Measurements from ENCODE around the gene MED22.
A peak's percentile ranks its signal among the peaks of the same experiment; 100 is the strongest.
"Not testable (repeated sequence)": the region's sequence is repeated elsewhere in the genome, so short reads cannot be mapped to it uniquely, and the experiment has no call there.

Gene MED22

DNA sequence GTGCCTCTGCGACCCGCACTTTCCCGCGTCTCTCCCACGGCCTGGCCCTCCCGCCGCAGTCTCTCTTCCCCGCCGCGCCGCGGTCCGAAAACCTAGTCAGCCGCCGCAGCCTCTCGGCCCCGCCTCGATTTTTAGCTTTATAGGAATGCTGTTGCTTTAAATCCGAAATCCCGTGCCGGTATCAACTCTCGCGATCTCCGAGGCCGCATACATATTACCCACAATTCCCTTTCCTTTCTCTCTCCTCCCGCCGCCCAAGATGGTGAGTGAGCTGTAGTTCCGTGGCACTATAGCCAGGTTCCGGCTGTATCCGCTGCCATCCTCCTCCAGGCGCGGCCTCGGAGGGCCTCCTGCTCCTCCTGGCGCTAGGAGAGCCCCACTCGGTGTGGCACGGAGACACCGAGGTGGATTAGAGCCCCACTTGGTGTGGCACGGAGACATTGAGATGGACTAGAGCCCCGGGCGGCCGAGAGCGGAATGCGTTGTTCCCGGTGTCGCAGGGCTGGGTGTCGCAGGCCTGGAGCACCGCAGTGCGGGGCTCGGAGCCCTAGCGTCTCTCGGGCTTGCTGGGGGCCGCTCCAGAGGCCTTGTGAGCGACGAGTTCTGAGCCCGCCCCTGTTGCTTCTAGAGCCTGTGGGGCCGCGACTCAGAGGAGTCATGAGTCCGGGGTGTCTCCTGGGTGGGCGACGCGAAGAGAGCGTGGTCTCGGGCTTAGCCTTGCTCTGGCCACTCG is at the start of gene MED22, which contains the start of gene RPL7A:
Gene MED22 (minus strand): TSS at position 147 of the 733 bp plus-strand sequence. CDS start 1,469 bp downstream, outside the sequence.
Gene RPL7A (plus strand): TSS at position 234 of the 733 bp plus-strand sequence. CDS start 26 bp downstream, at position 260.
- peak; percentile 96 to 99 for DNase-seq

DNA sequence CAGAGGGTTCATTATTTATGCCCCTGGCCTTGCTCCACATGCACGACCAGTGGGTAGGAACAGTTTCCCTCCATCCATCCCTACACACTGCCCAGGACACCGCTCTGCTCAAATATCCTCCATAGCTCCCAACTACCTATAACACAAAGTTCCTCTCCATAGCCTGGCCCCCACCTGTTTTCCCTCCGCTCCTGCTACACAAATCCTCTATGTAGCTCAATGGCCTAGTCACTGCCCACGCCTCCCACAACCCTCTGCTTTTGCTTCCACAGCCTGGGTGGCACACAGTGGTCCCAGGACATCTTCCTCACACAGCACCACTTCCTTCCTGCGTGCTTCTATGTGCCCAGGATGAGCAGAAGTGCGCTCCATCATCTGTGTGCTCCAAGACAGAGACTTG is 49.4 kb upstream of the MED22 start:
- DNase-seq: no peak

DNA sequence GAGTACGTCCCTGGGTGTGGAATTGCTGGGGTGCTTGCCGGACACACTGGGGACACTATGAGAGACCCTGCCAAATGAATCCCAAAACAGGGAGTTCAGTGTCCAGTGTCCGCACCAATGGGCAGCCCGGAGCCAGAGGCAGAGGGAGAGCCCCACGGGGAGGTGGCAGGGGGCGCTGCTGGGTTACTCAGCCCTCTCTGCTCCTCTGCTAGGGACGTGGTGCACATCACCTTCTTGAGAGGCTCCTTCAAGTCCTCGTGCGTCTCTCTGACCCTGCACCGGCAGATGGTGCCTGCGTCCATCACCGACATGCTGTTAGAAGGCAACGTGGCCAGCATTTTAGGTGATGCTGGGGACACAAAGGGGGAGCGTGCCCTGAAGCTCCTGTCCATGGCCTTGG is 49.0 kb upstream of the MED22 start:
- no peak for DNase-seq

DNA sequence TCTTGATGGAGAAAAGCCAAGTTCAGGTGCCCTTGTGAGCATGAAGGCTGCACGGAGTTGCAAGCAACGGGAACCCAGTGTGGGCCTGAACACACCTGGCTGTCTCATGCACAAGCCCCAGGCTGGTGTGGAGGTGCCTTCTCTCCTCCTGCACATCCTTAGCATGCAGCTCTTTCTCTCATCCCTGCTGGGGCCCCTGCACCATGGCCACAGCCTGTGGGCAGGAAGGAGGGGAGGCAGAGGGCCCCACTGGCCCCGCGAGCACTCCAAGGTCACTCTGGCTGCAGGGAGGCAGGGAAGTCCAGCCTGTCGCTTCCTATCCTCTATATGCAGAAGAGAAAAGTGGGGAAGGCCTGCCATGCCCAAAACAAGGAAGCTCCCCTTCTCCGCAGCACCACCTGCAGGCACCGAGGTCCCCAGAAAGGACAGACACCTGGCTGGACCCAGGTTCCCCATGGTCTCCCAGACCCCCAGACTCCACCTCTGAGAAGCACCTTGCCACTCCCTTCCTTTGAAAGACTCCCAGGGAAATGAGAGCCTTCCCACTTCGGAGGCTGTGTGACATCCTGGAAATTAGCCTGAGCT is 46.8 kb upstream of the MED22 start:
- no peak for DNase-seq

DNA sequence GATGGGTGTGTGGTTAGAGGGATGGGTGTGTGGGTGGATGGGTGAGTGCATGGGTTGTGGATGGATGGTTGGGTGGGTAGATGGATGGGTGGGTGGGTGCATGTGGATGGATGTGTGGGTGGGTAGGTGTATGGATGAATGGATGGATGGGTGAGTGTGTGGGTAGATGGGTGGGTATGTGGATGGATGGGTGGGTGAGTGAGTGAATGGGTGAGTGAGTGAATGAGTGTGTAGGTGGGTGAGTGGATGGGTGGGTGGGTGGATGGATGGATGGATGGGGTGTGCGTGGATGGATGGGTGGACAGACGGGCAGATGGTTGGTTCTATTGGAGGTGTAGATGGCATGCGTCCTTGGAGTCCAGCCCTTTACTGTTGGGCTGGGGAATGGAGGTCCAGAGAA is 45.5 kb upstream of the MED22 start:
- no peak for DNase-seq

DNA sequence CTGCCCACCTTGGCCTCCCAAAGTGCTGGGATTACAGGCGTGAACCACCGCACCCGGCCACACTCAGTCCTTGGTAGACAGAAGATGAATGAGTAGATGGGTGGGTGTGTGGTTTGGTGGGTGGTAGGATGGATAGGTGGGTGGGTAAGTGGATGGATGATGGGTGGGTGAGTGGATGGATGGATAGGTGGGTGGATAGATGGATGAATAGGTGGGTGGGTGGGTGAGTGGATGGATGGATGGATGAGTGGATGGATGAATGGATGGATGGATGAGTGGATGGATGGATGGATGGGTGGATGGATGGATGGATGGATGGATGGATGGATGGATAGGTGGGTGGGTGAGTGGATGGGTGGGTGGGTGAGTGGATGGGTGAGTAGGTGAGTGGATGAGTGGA is 44.4 kb upstream of the MED22 start:
- not testable (repeated sequence) for DNase-seq

DNA sequence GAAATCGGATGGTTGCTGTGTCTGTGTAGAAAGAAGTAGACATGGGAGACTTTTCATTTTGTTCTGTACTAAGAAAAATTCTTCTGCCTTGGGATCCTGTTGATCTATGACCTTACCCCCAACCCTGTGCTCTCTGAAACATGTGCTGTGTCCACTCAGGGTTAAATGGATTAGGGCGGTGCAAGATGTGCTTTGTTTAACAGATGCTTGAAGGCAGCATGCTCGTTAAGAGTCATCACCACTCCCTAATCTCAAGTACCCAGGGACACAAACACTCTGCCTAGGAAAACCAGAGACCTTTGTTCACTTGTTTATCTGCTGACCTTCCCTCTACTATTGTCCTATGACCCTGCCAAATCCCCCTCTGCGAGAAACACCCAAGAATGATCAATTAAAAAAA is 43.5 kb upstream of the MED22 start:
- not testable (repeated sequence) for DNase-seq

DNA sequence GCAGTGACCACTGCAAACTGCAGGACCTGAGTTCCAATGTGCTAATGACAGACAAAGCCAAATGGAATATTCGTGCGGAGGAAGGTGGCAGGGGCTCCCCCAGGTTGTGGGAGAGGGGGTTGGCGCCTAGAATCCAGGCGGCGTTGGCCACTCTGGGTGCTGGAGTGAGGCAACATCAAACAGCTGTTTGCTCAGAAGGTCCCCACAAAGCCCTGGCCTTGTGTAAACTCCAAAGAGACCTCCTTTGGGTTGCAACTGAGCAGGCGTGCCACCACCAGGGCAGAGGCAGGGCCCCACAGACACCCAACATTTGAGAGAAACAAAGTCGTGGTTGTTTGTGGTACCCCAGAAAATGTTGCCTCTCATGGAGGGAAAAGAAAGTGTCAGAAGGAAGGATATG is 42.8 kb upstream of the MED22 start:
- no peak for DNase-seq

DNA sequence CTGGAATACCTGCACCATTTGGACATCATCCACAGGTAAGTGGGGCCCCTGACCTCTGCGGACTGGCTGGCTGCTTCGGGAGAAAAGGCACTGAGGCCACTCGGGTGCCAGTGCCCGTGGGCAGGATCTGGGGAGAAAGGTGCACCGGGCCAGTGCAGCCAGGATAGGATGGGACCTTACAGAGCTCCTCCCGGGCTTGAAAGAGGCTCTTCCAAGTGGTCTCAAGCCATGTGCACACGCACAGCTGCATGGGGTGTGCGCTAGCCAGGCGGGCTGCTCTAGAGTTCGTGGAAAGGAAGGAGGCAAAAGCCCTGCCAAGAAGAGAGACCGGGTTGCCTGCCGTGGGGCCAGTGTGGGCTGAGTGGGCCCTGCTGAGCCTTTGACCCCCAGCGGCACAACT is 41.6 kb upstream of the MED22 start:
- no peak for DNase-seq

DNA sequence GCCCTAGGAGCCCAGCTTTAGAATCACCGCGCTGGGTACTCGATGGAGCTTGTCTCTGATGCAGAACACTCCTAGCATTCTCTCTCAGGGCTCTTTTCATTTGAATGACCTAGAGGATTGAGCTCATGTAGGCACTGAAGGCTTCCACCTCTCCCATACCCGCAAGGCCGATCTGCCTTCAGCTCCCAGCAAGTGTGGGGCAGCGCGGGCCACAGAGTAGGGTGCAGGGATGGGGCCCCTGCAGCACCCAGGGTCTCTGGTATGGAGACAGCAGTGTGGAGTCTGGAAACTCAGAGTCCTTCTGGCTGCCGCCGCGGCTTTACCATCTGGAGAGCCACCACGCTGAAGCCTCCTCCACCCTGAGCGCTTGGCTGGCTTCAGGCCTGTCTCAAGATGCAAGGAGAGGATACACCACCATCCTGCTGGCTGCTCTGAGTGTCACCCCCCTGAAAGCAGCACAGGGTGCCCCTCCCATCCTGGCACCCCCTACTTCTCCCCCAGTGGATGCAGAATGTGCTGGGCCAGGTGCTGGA is 41.2 kb upstream of the MED22 start:
- DNase-seq: no peak

DNA sequence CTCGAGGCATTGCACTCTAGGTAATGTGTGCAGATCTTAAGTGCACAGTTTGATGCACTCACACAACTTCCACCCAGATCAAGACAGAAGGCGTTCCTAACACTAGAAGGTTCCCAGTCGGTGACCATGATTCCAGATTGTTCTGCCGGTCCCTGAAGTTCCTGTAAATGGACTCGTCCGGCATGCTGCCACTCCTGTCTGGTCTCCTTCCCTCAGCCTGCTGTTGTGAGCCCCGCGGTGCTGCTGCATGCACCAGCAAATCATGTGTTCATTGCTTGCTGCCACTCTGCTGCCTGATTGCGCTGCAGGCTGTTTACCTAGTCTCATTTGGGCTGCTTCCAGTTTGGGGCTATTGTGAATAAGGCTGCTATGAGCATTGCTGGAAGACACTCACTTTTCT is 39.7 kb upstream of the MED22 start:
- no peak for DNase-seq

DNA sequence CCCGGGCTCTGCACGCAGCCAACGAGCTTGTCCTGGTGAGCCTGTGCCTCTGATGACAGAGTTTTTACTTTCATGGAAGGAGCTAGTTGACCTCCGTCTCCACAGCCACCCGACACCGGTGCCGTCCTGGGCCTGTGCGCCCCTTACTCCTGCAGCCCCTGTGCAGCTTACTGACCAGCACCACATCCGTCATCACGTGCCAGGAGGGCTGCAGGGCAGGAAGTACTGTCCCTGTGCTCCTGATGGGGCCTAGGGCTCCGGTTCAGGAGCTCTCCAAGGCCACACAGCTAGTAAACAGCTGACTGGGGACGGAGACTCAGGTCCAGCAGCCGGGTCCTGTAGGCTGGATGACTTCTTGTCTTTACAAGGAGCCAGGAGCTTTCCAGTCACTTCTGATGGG is 38.4 kb upstream of the MED22 start:
- no peak for DNase-seq

DNA sequence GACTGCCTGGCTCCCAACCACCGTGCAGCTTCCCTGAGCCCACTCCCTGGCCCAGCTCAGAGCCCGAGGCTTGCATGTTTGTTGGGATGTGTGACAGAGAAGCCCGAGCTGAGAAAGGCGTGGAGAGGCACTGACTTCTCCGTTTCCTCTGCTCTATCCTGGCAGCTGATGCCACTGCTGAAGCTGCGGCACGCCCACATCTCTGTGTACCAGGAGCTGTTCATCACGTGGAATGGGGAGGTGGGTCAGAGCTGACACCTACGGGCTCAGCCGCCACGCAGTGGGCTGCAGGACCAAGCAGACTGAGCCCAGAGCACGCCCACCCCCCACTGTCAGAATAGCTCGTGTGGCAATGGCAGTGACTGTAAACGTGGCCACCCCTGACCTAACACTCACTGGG is 37.5 kb upstream of the MED22 start:
- no peak for DNase-seq

DNA sequence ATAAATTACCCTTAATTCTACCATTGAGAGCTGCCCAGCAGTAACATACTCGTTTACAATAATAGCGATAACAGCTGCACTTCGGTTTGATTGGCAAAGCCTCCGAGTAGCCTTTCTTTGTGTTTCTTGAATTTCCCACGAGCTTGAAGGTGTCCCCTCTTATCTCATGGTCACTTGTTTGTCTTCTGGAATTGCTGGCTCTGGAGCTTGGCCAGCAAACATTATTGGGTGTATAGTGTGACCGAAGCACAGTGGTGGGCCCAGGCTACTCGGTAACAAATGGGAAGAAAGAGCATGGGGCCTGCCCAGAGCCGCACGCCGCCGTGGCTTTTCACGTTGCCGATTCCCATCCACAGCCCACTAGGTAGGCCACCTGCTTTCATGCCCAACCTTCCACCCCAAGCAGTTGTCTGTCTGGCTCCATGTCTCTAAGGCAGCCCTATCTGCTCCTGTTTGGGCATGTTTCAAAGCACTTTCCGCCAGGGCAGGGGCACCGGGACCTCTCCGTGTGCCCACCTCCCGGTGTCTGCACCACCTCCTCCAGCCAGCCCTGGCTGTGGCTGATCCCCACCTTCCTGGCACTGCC is 36.9 kb upstream of the MED22 start:
- no peak for DNase-seq

DNA sequence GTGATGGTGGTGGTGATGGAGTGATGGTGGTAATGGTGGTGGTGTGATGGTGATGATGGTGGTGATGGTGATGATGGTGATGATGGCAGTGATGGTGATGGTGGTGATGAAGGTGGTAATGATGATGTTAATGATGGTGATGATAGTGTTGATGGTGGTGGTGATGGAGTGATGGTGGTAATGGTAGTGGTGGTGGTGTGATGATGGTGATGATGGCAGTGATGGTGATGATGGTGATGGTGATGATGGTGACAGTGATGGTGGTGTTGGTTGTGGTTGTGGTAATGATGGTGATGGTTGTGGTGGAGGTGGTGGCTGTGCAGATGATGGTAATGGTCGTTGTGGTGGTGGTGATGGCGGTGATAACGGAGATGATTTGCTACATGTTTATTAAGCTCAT is 35.5 kb upstream of the MED22 start:
- DNase-seq: no peak

DNA sequence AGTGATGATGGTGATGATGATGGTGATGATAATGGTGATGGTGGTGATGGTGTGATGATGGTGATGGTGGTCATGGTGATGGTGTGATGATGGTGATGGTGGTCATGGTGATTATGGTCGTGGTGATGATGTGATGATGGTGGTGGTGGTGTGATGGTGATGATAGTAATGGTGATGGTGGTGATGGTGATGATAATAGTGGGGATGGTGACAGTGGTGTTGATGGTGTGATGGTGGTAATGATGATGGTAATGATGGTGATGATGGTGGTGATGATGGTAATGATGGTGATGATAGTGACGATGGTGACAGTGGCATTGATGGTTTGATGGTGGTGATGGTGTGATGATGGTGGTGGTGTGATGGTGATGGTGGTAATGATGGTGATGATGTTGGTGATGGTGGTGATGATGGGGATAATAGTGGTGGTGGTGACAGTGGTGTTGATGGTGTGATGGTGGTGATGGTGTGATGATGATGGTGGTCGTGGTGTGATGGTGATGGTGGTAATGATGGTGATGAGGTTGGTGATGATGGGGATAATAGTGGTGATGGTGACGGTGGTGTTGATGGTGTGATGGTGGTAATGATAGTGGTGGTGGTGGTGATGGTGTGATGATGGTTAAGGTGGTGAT is 34.7 kb upstream of the MED22 start:
- no peak for DNase-seq

DNA sequence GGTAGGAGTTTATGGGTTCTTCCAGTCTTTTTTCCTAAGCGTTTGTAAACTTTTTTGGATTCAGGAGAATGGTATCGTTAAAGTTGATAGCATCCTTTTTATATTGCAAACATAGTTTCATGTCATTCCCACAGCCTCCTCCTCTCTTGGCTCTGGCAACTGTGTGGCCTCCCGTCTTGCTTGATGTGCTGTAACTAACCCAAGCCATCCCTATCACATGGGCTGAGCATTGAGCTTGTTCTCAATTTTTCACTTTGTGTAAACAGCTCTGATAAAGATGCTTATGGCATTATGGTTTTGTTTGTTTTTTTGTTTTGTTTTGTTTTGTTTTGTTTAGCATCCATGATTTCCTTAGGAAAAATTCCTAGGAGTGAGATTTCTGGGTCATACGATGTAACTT is 32.8 kb upstream of the MED22 start:
- no peak for DNase-seq

DNA sequence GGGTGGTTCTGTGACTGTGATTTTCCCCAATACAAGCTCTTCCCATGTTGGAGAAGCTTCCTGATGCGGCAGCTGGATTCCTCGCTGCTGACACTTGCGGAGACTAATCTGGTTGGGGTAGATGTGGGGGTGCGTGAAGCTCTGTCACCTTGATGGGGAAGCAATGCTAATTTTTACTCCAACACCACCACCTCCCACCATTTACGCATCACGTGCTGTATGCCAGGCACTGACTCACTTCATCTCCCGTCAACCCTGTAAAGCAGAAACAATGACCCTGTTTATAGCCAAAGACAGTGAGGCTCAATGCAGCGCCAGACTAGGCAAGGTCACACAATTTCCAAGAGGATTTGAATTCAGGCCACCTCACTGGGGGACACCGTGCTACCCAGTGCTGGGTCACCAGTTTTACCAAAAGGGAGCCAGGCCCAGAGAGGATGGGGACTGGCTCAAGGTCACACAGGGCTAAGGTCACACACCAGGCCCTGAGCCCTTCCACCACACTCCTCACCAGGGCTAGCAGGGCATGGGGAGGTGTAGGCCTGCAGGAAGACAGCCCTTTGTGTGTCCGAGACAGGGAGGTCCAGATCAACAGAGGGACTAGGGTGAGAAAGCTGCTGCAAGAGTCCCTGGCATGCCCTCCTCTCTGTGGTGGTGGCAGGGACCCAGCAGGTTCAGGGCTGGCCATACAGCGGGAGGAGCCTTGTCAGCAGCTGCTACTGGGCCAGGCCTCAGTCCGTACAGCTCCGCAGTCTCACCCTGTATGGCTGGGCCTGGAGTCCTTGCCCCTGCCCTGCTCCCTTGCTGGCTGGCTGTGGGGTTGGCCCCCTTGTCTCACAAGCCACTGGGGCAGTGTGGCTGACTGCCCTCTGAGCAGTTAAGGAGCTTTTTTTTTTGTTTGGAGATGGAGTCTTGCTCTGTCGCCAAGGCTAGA is 31.5 kb upstream of the MED22 start:
- no peak for DNase-seq

DNA sequence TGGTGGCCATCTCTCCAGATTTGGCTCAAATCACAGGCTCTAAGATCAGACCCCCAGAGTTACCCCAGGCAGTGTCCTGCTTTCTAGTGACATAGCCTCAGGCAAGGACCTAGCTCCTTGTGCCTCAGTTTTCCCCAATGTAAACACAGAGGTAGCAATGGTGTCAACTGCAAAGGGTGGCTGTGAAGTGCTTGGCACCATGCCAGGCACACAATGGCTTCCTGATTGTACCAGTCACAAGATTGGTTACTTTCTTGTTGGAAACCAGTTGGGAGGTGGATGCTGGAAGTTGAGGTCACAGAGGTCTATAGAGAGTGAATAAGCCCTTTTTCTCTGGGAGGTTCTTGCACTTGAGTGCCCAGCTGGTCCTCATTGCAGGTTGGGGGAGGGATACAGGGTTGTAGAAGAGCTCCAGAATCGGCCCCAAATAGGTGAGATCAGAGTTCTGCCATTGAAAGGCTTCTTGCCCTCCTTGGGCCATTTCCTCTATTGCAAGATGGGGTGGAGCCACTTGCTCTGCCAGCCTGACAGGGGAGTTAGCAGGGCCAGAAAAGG is 30.6 kb upstream of the MED22 start:
- no peak for DNase-seq

DNA sequence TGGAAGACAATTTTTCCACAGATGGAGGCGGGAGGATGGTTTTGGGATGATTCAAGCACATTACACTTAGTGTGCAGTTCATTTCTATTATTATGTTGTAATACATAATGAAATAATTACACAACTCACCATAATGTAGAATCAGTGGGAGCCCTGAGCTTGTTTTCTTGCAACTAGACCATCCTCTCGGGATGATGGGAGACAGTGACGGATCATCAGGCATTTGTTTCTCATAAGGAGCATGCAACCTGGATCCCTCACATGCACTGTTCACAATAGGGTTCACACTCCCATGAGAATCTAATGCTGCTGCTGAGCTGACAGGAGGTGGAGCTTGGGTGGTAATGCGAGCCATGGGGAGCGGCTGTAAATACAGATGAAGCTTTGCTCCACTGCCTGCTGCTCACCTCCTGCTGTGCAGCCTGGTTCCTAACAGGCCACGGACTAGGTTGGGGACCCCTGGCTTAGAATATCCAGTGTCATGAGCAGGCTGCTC is 29.8 kb upstream of the MED22 start:
- no peak for DNase-seq

DNA sequence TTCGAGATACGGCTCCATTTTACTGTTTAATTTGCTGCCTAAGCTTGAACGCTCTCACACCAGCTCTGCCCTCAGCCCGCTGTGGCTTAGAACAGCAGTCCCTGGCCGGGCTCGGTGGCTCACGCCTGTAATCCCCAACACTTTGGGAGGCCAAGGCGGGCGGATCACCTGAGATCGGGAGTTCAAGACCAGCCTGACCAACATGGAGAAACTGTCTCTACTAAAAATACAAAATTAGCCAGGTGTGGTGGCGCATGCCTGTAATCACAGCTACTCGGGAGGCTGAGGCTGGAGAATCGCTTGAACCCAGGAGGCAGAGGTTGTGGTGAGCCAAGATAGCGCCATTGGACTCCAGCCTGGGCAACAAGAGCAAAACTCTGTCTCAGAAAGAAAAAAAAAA is 29.3 kb upstream of the MED22 start:
- not testable (repeated sequence) for DNase-seq

Measured in inflammatory macrophage treated with lipopolysaccharide for 1 hour (primary cell).